Stomach (tissue), 4 donors: Measurements from ENCODE around the gene MRGPRG.

Experiments
- EP300 ChIP-seq: sonication (generic); formaldehyde crosslinking; IDR thresholded peaks from one replicate; pipeline ENCODE4 v1.6.1; 2017; ENCODE audit warnings: antibody characterized with exemption
- POLR2A ChIP-seq, 4 donors: fragments of 450-650 bp; IDR thresholded peaks; one replicate each; pipeline ENCODE4 v1.6.1; 2016; ENCODE audit warnings: antibody characterized with exemption in 4 of 4, control low read depth in 2 of 4, mild to moderate bottlenecking in 1 of 4, moderate library complexity in 1 of 4
- POLR2AphosphoS5 ChIP-seq, 3 donors: sonication (generic); formaldehyde crosslinking; IDR thresholded peaks; one replicate each; pipeline ENCODE4 v1.6.1; 2016; ENCODE audit warnings: antibody characterized with exemption in 3 of 3
- TF ChIP-seq, protein P1 (sequence below), 7 experiments: fragments of 450-650 bp in 4 of 7; fragments of 200-600 bp in 3 of 7; sonication (generic) in 3 of 7; IDR thresholded peaks; one replicate each; pipeline ENCODE4 v1.5.1; 2016 to 2019; ENCODE audit warnings: antibody characterized with exemption in 7 of 7, control low read depth in 2 of 7, mild to moderate bottlenecking in 1 of 7

DNA sequence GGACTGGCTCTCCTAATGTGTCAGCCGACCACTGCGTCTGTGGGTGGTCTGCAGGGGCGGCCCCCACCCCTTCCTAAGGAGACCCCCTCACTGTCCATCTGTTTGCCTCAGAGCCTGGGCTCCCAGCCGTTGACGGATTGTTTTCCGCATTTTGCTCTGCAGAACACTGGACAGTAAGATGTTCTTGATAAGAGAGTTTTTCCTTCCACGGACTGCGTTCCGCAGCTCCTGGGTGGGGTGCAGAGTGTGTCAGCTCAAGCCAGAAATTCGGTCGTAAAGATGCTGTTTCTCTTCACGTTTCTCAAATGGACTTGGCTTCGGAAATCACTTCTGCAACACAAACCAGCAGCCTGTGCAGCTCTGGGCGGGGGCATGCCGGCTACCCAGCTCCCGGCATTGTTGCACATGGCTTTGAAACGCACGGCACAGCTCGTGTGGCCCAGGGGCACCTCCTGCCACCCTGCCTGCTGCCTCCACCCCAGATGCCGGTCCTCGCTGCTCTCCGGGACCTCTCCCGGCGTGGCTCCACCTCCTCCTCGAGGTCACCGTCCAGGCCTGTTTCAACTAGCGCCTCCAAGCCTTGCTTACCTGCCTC, 2.9 kb upstream of the MRGPRG start:
- TF ChIP-seq, protein P1, sequence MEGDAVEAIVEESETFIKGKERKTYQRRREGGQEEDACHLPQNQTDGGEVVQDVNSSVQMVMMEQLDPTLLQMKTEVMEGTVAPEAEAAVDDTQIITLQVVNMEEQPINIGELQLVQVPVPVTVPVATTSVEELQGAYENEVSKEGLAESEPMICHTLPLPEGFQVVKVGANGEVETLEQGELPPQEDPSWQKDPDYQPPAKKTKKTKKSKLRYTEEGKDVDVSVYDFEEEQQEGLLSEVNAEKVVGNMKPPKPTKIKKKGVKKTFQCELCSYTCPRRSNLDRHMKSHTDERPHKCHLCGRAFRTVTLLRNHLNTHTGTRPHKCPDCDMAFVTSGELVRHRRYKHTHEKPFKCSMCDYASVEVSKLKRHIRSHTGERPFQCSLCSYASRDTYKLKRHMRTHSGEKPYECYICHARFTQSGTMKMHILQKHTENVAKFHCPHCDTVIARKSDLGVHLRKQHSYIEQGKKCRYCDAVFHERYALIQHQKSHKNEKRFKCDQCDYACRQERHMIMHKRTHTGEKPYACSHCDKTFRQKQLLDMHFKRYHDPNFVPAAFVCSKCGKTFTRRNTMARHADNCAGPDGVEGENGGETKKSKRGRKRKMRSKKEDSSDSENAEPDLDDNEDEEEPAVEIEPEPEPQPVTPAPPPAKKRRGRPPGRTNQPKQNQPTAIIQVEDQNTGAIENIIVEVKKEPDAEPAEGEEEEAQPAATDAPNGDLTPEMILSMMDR (IDR thresholded peaks at IDR 0.05) = no peak
- TF ChIP-seq POLR2A (IDR thresholded peaks at IDR 0.05) (no peak), EP300 (no peak), POLR2AphosphoS5 (IDR thresholded peaks at IDR 0.05) (no peak)
